HCT116 (cell line): ENCODE measurements around the gene TSPAN2. TPM values are rescaled to one million over a fixed set of nuclear protein-coding genes. Genes with fewer than 3 reads are reported as not detected.

Experiments
- ATAC-seq: fragments of 200-7000 bp; cut with Tn5 transposase; 2 replicates; pipeline ENCODE4 v1.9.1; 2020; ENCODE audit warnings: mild to moderate bottlenecking, moderate library complexity
- BruUV-seq: library from RNA; stranded (reverse); fragments of 400-500 nt; replicated peaks from 2 replicates; lab custom pipeline; 2021; lab: Mats Ljungman, UMichigan
- CTCF ChIA-PET: fragments of 300-600 bp; sonication (Branson Sonifier 250); formaldehyde crosslinking; loops from one replicate; lab custom pipeline; 2021; ENCODE audit warnings: antibody characterized with exemption; lab: Charles Lee
- POLR2A ChIA-PET: fragments of 300-600, 350-600 bp; sonication (Branson Sonifier 250); formaldehyde crosslinking; loops from one replicate; lab custom pipeline; 2021; ENCODE audit warnings: antibody characterized with exemption; lab: Charles Lee
- RAD21 ChIA-PET, 2 experiments: fragments of 300-600 bp; sonication (Branson Sonifier 250); formaldehyde crosslinking; loops; one replicate each; lab custom pipeline; 2023; ENCODE audit warnings: low total read pairs in 2 of 2; ENCODE audit not compliant: uncharacterized antibody in 2 of 2, unreplicated experiment in 2 of 2, low non-redundant PET in 1 of 2; lab: Charles Lee
- DNase-seq: peaks from one replicate; pipeline ENCODE4 v3.0.0-alpha.2; 2010; ENCODE audit warnings: low read depth, low spot score
- H2AFZ ChIP-seq: fragments of 200-600 bp; shearing (Covaris generic), sonication (generic); 2 replicates; pipeline ENCODE4 v1.6.1; 2017; ENCODE audit warnings: low read depth, mixed run types, mixed read lengths, antibody characterized with exemption, low read length; ENCODE audit not compliant: poor library complexity, severe bottlenecking
- H3K27ac ChIP-seq: 2 replicates; pipeline ENCODE4 v1.5.1; 2012; ENCODE audit warnings: low read depth, low read length
- H3K27me3 ChIP-seq: fragments of 200-600 bp; sonication (generic); 2 replicates; pipeline ENCODE4 v1.6.1; 2016; ENCODE audit warnings: mixed run types, low read length, mixed read lengths; ENCODE audit not compliant: insufficient read depth
- H3K36me3 ChIP-seq, 2 experiments: fragments of 200-500 bp in 1 of 2; fragments of 200-600 bp in 1 of 2; sonication (Bioruptor generic) in 1 of 2; sonication (generic) in 1 of 2; 2 replicates each; pipeline versions ENCODE4 v1.5.1 to v1.6.1; 2014 to 2016; ENCODE audit warnings: low read length in 2 of 2, inconsistent platforms in 1 of 2, mixed read lengths in 1 of 2, mixed run types in 1 of 2; ENCODE audit not compliant: insufficient read depth in 2 of 2, control insufficient read depth in 1 of 2
- H3K4me1 ChIP-seq, 2 experiments: fragments of 200-600 bp in 1 of 2; sonication (generic) in 1 of 2; 2 replicates each; pipeline versions ENCODE4 v1.5.1 to v1.6.1; 2012 to 2017; ENCODE audit warnings: low read length in 2 of 2, inconsistent platforms in 1 of 2, mild to moderate bottlenecking in 1 of 2, mixed read lengths in 1 of 2, mixed run types in 1 of 2, moderate library complexity in 1 of 2; ENCODE audit not compliant: insufficient read depth in 2 of 2, control insufficient read depth in 1 of 2
- H3K4me2 ChIP-seq: fragments of 200-600 bp; sonication (generic); 2 replicates; pipeline ENCODE4 v1.6.1; 2017; ENCODE audit warnings: mixed run types, low read length, mixed read lengths
- H3K4me3 ChIP-seq, 2 experiments: fragments of 200-600 bp in 1 of 2; sonication (generic) in 1 of 2; replicated peaks in 1 of 2; 2 replicates each; pipeline ENCODE4 v1.5.1; 2011 to 2016; ENCODE audit warnings: low read length in 2 of 2, control low read depth in 1 of 2, low read depth in 1 of 2, mild to moderate bottlenecking in 1 of 2, mixed read lengths in 1 of 2, mixed run types in 1 of 2
- H3K79me2 ChIP-seq: fragments of 200-600 bp; sonication (generic); 2 replicates; pipeline ENCODE4 v1.6.1; 2017; ENCODE audit warnings: mild to moderate bottlenecking, mixed run types, low read length, moderate library complexity, mixed read lengths; ENCODE audit not compliant: insufficient read depth
- H3K9ac ChIP-seq: fragments of 200-600 bp; sonication (generic); 2 replicates; pipeline ENCODE4 v1.6.1; 2016; ENCODE audit warnings: low read length, mixed read lengths
- H3K9me2 ChIP-seq: fragments of 200-600 bp; sonication (generic), shearing (Covaris generic); 2 replicates; pipeline ENCODE4 v1.6.1; 2017; ENCODE audit warnings: mixed run types, mild to moderate bottlenecking, moderate library complexity; ENCODE audit not compliant: insufficient read depth
- H3K9me3 ChIP-seq, 2 experiments: fragments of 200-500 bp in 1 of 2; fragments of 200-600 bp in 1 of 2; sonication (Bioruptor generic) in 1 of 2; sonication (generic) in 1 of 2; 2 replicates each; pipeline ENCODE4 v1.6.1; 2014 to 2017; ENCODE audit warnings: low read length in 2 of 2, mixed read lengths in 2 of 2, inconsistent platforms in 1 of 2, low read depth in 1 of 2, mild to moderate bottlenecking in 1 of 2, mixed run types in 1 of 2, moderate library complexity in 1 of 2; ENCODE audit not compliant: control insufficient read depth in 1 of 2, insufficient read depth in 1 of 2
- H4K20me1 ChIP-seq: fragments of 200-600 bp; sonication (generic), shearing (Covaris generic); 2 replicates; pipeline ENCODE4 v1.6.1; 2017; ENCODE audit warnings: mixed run types, mild to moderate bottlenecking, moderate library complexity; ENCODE audit not compliant: insufficient read depth
- CBX3 ChIP-seq: IDR thresholded peaks from 2 replicates; pipeline ENCODE4 v1.6.1; 2012; ENCODE audit warnings: low read depth
- ELF1 ChIP-seq: IDR thresholded peaks from 2 replicates; pipeline ENCODE4 v1.6.1; 2012; ENCODE audit warnings: low read depth, borderline replicate concordance
- EZH2 ChIP-seq: fragments of 200-600 bp; sonication (generic); IDR thresholded peaks from 2 replicates; pipeline ENCODE4 v1.6.1; 2017; ENCODE audit warnings: antibody characterized with exemption, mixed run types
- POLR2A ChIP-seq: IDR thresholded peaks from 2 replicates; pipeline ENCODE4 v1.7.0; 2011; ENCODE audit warnings: borderline replicate concordance; ENCODE audit not compliant: insufficient read depth, insufficient read length; ENCODE audit errors: extremely low read depth
- POLR2AphosphoS5 ChIP-seq: IDR thresholded peaks from 2 replicates; pipeline ENCODE4 v1.6.1; 2011; ENCODE audit warnings: mild to moderate bottlenecking, low read depth, low read length, moderate library complexity
- RAD21 ChIP-seq: IDR thresholded peaks from 2 replicates; pipeline ENCODE4 v1.6.1; 2012; ENCODE audit warnings: low read depth, mild to moderate bottlenecking
- SIN3A ChIP-seq: IDR thresholded peaks from 2 replicates; pipeline ENCODE4 v1.6.1; 2012; ENCODE audit warnings: low read depth
- SP1 ChIP-seq: IDR thresholded peaks from 2 replicates; pipeline ENCODE4 v1.6.1; 2012; ENCODE audit warnings: low read depth
- YY1 ChIP-seq: IDR thresholded peaks from 2 replicates; pipeline ENCODE4 v1.6.1; 2011; ENCODE audit warnings: low read length, low read depth, moderate library complexity, mild to moderate bottlenecking; ENCODE audit not compliant: insufficient replicate concordance; ENCODE audit errors: extremely low read depth
- ZNF274 ChIP-seq: fragments of 200-500 bp; sonication (Bioruptor generic); IDR thresholded peaks from 2 replicates; pipeline ENCODE4 v1.6.1; 2014; ENCODE audit warnings: mild to moderate bottlenecking, low read depth, low read length, inconsistent platforms
- intact Hi-C: fragments of 100-400 bp; cut with micrococcal nuclease; formaldehyde crosslinking; loops from 2 replicates; pipeline ENCODE4 v1.10.0; 2022
- total RNA-seq: library from RNA; stranded (reverse); gene quantifications from one replicate; pipeline ENCODE4 v1.2.1, GENCODE V29; 2021; ENCODE audit not compliant: unreplicated experiment
- TF ChIP-seq, protein P1 (sequence below): IDR thresholded peaks from 2 replicates; pipeline ENCODE4 v1.6.1; 2011; ENCODE audit warnings: mild to moderate bottlenecking, low read length, moderate library complexity; ENCODE audit not compliant: insufficient replicate concordance; ENCODE audit errors: extremely low read depth
- TF ChIP-seq, protein P2 (sequence below): IDR thresholded peaks from 2 replicates; pipeline ENCODE4 v1.6.1; 2012
- TF ChIP-seq, protein P3 (sequence below), 3 experiments: fragments of 200-600 bp in 1 of 3; sonication (generic) in 1 of 3; IDR thresholded peaks in 2 of 3; conservative IDR thresholded peaks in 1 of 3; 2 replicates each; pipeline ENCODE4 v1.5.1; 2012 to 2017; ENCODE audit warnings: low read depth in 2 of 3, low read length in 2 of 3, antibody characterized with exemption in 1 of 3, borderline replicate concordance in 1 of 3, control low read depth in 1 of 3, mild to moderate bottlenecking in 1 of 3, mixed read lengths in 1 of 3, mixed run types in 1 of 3, moderate library complexity in 1 of 3; ENCODE audit not compliant: insufficient read depth in 1 of 3

The TSPAN2 gene
- total RNA-seq, 1 experiment from 2014 or later: 0.98 TPM

DNA sequence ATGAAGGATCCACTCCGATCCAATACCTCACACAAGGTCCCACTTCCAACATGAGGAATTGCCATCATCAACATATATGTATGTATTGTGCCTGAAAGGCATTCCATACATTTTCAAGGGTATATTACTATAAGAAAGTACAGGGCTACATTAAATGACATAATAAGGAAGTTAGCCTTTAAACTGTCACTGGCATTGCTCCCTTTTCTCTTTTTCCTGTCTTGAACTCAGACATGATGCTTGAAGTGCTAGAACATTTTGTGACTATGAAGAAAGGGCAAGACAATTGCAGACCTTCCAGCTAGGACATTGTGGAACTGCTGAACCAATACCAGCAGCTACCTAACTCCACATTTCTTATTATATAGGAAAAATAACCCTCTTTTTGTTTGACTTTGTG, 2.9 kb upstream of the TSPAN2 start:
- no peak overlapping the region for H3K4me2 ChIP-seq
- TF ChIP-seq POLR2A (no peak), CBX3 (no peak), ZNF274 (no peak), RAD21 (no peak)
- TF ChIP-seq, protein P1, sequence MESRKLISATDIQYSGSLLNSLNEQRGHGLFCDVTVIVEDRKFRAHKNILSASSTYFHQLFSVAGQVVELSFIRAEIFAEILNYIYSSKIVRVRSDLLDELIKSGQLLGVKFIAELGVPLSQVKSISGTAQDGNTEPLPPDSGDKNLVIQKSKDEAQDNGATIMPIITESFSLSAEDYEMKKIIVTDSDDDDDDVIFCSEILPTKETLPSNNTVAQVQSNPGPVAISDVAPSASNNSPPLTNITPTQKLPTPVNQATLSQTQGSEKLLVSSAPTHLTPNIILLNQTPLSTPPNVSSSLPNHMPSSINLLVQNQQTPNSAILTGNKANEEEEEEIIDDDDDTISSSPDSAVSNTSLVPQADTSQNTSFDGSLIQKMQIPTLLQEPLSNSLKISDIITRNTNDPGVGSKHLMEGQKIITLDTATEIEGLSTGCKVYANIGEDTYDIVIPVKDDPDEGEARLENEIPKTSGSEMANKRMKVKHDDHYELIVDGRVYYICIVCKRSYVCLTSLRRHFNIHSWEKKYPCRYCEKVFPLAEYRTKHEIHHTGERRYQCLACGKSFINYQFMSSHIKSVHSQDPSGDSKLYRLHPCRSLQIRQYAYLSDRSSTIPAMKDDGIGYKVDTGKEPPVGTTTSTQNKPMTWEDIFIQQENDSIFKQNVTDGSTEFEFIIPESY: no peak
- TF ChIP-seq, protein P2, sequence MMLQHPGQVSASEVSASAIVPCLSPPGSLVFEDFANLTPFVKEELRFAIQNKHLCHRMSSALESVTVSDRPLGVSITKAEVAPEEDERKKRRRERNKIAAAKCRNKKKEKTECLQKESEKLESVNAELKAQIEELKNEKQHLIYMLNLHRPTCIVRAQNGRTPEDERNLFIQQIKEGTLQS: no peak
- H3K4me1 ChIP-seq: 0 out of 4 replicates have a peak, but pooled peaks cover 0 to 4% of the 10 kb centered on the region in 2 experiments
- H2AFZ ChIP-seq: no peak overlapping the region
- POLR2A ChIA-PET: no interaction called here
- no peak overlapping the region for H3K27ac ChIP-seq
- CTCF ChIA-PET: no interaction called here
- no peaks in the 10 kb centered on the region for H3K9me2 ChIP-seq
- no peaks in the 10 kb centered on the region for H3K36me3 ChIP-seq
- H4K20me1 ChIP-seq: no peaks in the 10 kb centered on the region
- H3K4me3 ChIP-seq: no peak overlapping the region
- DNase-seq (no peak), ATAC-seq (no peak)
- H3K9ac ChIP-seq: no peak overlapping the region
- no peaks in the 10 kb centered on the region for H3K9me3 ChIP-seq
- intact Hi-C loops: no loop called here
- no peaks in the 10 kb centered on the region for H3K27me3 ChIP-seq
- RAD21 ChIA-PET: no interaction called here
- no TSS peak for BruUV-seq
- no peaks in the 10 kb centered on the region for H3K79me2 ChIP-seq

DNA sequence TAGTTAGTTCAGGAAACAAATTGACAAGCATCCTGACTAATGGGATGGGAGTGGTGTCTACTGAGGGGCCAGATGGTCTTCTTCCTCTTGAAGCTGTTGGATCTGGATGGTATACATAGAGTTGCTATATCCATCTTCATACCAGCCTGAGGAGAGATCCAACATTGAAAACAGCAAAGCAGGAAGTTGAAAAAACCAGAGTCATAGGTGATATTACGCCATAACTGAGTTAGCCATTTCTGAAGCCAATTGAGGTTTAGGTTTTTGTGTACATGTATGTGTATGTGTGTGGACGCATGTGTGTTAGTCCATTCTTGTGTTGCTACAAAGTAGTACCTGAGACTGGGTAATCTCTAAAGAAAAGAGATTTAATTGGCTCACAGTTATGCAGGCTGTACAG, 2.3 kb upstream of the TSPAN2 start:
- 0 out of 4 replicates have a peak, but pooled peaks cover 0 to 4% of the 10 kb centered on the region in 2 experiments for H3K4me1 ChIP-seq
- ChIA-PET RAD21 (no interaction called here), POLR2A (no interaction called here), CTCF (no interaction called here)
- H4K20me1 ChIP-seq: no peaks in the 10 kb centered on the region
- no peak overlapping the region for H3K4me2 ChIP-seq
- DNase-seq: no peak
- H3K79me2 ChIP-seq: no peaks in the 10 kb centered on the region
- no peaks in the 10 kb centered on the region for H3K9me2 ChIP-seq
- no peaks in the 10 kb centered on the region for H3K9me3 ChIP-seq
- ATAC-seq: no peak
- H3K27me3 ChIP-seq: no peaks in the 10 kb centered on the region
- no peak overlapping the region for H3K9ac ChIP-seq
- H3K27ac ChIP-seq: no peak overlapping the region
- intact Hi-C loops: no loop called here
- BruUV-seq: no TSS peak
- no peak overlapping the region for H2AFZ ChIP-seq
- no peak overlapping the region for H3K4me3 ChIP-seq
- no peaks in the 10 kb centered on the region for H3K36me3 ChIP-seq
- TF ChIP-seq POLR2A (no peak), RAD21 (no peak), SP1 (no peak), SIN3A (no peak), ELF1 (no peak), YY1 (no peak), EZH2 (no peak), POLR2AphosphoS5 (no peak)
- TF ChIP-seq, protein P3, sequence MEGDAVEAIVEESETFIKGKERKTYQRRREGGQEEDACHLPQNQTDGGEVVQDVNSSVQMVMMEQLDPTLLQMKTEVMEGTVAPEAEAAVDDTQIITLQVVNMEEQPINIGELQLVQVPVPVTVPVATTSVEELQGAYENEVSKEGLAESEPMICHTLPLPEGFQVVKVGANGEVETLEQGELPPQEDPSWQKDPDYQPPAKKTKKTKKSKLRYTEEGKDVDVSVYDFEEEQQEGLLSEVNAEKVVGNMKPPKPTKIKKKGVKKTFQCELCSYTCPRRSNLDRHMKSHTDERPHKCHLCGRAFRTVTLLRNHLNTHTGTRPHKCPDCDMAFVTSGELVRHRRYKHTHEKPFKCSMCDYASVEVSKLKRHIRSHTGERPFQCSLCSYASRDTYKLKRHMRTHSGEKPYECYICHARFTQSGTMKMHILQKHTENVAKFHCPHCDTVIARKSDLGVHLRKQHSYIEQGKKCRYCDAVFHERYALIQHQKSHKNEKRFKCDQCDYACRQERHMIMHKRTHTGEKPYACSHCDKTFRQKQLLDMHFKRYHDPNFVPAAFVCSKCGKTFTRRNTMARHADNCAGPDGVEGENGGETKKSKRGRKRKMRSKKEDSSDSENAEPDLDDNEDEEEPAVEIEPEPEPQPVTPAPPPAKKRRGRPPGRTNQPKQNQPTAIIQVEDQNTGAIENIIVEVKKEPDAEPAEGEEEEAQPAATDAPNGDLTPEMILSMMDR (IDR thresholded peaks at IDR 0.05 in 2 of 3, conservative IDR thresholded peaks at IDR 0.05 in 1 of 3; ENCODE audit: borderline replicate concordance in 1 of 3, insufficient read depth in 1 of 3, low read depth in 2 of 3, low read length in 2 of 3): no peak
